ENCODE measurements around the gene ARFGAP1.
A peak's percentile ranks its signal among the peaks of the same experiment; 100 is the strongest.

DNA sequence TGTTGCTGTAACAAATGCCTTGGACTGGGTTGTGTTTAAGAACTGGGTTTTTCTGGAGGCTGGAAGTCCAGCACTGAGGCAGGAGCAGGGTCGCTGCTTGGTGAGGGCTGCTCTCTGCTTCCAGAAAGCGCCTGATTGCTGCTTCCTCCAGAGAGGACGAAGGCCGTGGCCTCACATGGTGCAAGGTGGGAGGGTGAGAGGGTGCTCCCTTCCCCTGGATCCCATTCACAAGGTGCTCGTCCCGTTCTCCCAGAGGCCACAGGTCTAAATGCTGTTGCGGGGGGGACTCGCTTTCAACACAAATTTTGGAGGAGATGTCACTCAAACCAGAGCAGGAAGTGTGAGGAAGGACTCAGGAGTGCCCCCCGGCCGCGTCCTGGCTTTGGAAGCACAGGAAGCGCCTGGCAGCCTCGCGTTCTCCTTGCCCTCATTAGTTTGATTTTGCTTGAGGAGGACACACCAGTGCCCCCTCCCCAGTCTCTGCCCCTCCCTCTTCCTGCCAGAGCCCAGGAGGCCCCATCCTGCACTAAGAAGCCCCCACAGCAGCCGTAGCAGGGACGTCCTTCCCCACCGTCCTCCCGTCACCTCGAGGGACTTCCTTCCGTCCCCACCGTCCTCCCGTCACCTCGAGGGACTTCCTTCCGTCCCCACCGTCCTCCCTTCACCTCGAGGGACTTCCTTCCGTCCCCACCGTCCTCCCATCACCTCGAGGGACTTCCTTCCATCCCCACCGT is 10.7 kb upstream of the ARFGAP1 start:
- TF ChIP-seq, protein P1, sequence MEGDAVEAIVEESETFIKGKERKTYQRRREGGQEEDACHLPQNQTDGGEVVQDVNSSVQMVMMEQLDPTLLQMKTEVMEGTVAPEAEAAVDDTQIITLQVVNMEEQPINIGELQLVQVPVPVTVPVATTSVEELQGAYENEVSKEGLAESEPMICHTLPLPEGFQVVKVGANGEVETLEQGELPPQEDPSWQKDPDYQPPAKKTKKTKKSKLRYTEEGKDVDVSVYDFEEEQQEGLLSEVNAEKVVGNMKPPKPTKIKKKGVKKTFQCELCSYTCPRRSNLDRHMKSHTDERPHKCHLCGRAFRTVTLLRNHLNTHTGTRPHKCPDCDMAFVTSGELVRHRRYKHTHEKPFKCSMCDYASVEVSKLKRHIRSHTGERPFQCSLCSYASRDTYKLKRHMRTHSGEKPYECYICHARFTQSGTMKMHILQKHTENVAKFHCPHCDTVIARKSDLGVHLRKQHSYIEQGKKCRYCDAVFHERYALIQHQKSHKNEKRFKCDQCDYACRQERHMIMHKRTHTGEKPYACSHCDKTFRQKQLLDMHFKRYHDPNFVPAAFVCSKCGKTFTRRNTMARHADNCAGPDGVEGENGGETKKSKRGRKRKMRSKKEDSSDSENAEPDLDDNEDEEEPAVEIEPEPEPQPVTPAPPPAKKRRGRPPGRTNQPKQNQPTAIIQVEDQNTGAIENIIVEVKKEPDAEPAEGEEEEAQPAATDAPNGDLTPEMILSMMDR (IDR thresholded peaks at IDR 0.05; ENCODE audit: insufficient read depth, low read depth, low read length): no peak
- peak; percentile 57 for TF ChIP-seq EZH2 (IDR thresholded peaks at IDR 0.05; ENCODE audit: insufficient read depth, low read length)
